Measurements from ENCODE around the gene DOCK9.
A peak's percentile ranks its signal among the peaks of the same experiment; 100 is the strongest.
"Not testable (repeated sequence)": the region's sequence is repeated elsewhere in the genome, so short reads cannot be mapped to it uniquely, and the experiment has no call there.

Gene DOCK9

DNA sequence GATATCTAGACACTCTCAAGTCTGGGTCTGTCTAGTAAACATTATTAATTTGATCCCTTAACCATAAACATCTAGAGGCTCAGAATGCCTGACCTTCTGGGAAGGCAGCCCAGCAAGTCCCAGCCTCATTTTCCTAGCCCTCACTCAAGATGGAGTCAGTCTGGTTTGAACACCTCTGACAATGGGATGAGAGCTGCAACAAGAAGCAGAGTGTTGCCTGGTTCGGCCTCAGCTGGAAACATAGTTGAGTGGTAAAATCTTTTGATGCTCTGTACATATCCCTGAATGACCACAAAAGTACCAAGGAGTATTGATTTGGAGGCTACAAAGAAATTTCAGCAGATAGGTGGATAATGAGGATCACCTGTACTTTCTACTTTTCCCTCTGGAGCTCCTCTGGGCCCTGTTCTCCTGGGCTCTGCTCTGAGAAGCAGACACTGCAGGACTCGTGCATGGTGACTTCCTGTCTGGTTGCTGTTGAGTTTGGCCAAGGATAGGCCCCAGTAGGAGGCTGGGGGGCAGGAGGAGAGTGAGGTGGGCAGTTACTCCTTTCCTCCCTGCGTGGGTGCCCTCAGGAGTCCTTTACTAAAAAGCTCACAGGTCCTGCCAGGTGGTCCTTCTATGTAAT lies 157.0 kb downstream of the DOCK9 start:
- Mint-ChIP-seq H3K27ac (no peak overlapping the region), H3K27me3 (no peaks in the 10 kb centered on the region), H3K9me3 (no peaks in the 10 kb centered on the region), H3K36me3 (peaks cover 20% of the 10 kb centered on the region), H3K4me1 (peaks cover 6% of the 10 kb centered on the region), H3K4me3 (no peak overlapping the region)

GRCh38 chr13:98820300-98820699 lies 157.6 kb downstream of the DOCK9 start:
- no peaks in the 10 kb centered on the region for H3K9me3 Mint-ChIP-seq
- H3K27me3 Mint-ChIP-seq: no peaks in the 10 kb centered on the region
- H3K36me3 Mint-ChIP-seq: peaks cover 17% of the 10 kb centered on the region
- H3K27ac Mint-ChIP-seq: no peak overlapping the region
- no peak overlapping the region for H3K4me3 Mint-ChIP-seq
- peaks cover 3% of the 10 kb centered on the region for H3K4me1 Mint-ChIP-seq

- peaks cover 17% of the 10 kb centered on the region for H3K36me3 Mint-ChIP-seq
- H3K27me3 Mint-ChIP-seq: no peaks in the 10 kb centered on the region
- no peak overlapping the region for H3K4me3 Mint-ChIP-seq
- H3K9me3 Mint-ChIP-seq: no peaks in the 10 kb centered on the region
- H3K4me1 Mint-ChIP-seq: peaks cover 3% of the 10 kb centered on the region
- no peak overlapping the region for H3K27ac Mint-ChIP-seq
These were observed 158.4 kb downstream of the DOCK9 start for GRCh38 chr13:98819382-98820010.

GRCh38 chr13:98816406-98816805 lies 161.5 kb downstream of the DOCK9 start:
- no peaks in the 10 kb centered on the region for H3K4me1 Mint-ChIP-seq
- no peaks in the 10 kb centered on the region for H3K9me3 Mint-ChIP-seq
- peaks cover 10% of the 10 kb centered on the region for H3K36me3 Mint-ChIP-seq
- H3K4me3 Mint-ChIP-seq: no peak overlapping the region
- H3K27me3 Mint-ChIP-seq: no peaks in the 10 kb centered on the region
- peak overlapping the region; percentile 62 for H3K27ac Mint-ChIP-seq

GRCh38 chr13:98813993-98814392 lies 163.9 kb downstream of the DOCK9 start:
- H3K27me3 Mint-ChIP-seq: no peaks in the 10 kb centered on the region
- peaks cover 16% of the 10 kb centered on the region for H3K36me3 Mint-ChIP-seq
- H3K27ac Mint-ChIP-seq: no peak overlapping the region
- no peaks in the 10 kb centered on the region for H3K4me1 Mint-ChIP-seq
- no peaks in the 10 kb centered on the region for H3K9me3 Mint-ChIP-seq
- H3K4me3 Mint-ChIP-seq: no peak overlapping the region

DNA sequence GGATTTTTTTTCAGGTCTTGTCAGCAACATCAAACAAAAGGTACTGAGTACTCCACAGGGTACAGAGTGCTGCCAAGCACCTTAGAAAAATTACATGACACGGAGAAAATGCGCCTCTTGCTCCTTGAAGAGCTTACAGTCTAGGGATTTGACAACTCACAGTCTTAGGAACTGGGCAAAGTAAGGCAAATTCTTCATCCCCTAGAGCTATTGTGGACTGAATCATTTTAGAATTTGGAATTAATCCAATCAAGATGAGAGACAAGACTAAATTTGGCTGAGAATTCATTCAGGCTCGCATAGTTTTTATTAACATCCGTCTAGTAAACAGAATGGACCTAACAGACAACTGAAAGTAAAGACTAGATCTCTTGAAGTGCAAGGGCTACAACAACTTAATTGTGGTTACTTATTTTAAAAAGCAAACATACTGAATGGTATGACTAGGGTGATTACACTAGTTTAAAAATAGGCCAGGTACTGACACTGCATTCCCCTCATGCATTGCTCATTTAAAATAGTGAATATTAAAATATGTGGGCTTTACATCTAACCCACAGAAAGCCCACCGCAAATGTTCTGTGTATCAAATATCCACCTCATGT lies 165.6 kb downstream of the DOCK9 start:
- H3K27ac Mint-ChIP-seq, H3K9me3 Mint-ChIP-seq, H3K4me1 Mint-ChIP-seq, H3K27me3 Mint-ChIP-seq, H3K4me3 Mint-ChIP-seq: not testable (repeated sequence)
- H3K36me3 Mint-ChIP-seq: peaks cover 21% of the 10 kb centered on the region

DNA sequence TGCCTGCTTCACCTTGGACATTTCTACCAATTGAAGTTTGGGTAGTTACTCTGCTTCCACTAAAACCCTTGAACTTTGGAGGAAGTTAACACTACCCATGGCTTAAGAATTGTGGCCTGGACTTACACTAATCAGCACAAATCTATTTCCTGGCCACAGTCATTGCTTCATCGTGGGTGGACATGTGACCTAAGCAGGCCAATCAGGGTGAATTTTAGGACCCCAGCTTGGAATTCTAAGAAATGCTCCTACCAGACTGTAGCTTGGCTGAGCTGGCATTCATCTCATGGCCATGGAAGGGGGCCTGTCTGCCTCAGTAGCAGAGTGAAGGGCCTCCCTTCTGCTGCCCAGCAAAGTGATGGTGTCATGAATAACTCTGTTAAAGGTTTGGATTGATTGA lies 167.1 kb downstream of the DOCK9 start:
- H3K4me3 Mint-ChIP-seq: no peak overlapping the region
- H3K4me1 Mint-ChIP-seq: no peaks in the 10 kb centered on the region
- no peak overlapping the region for H3K27ac Mint-ChIP-seq
- H3K9me3 Mint-ChIP-seq: no peaks in the 10 kb centered on the region
- peaks cover 12% of the 10 kb centered on the region for H3K36me3 Mint-ChIP-seq
- H3K27me3 Mint-ChIP-seq: no peaks in the 10 kb centered on the region

GRCh38 chr13:98809345-98809777 lies 168.5 kb downstream of the DOCK9 start:
- Mint-ChIP-seq H3K27ac (no peak overlapping the region), H3K27me3 (no peaks in the 10 kb centered on the region), H3K36me3 (peaks cover 12% of the 10 kb centered on the region), H3K4me3 (no peak overlapping the region), H3K4me1 (no peaks in the 10 kb centered on the region), H3K9me3 (no peaks in the 10 kb centered on the region)

- Mint-ChIP-seq H3K27ac (no peak overlapping the region), H3K9me3 (no peaks in the 10 kb centered on the region), H3K4me3 (no peak overlapping the region), H3K4me1 (no peaks in the 10 kb centered on the region), H3K27me3 (no peaks in the 10 kb centered on the region), H3K36me3 (peaks cover 17% of the 10 kb centered on the region)
These were observed 170.1 kb downstream of the DOCK9 start for GRCh38 chr13:98807774-98808173.

DNA sequence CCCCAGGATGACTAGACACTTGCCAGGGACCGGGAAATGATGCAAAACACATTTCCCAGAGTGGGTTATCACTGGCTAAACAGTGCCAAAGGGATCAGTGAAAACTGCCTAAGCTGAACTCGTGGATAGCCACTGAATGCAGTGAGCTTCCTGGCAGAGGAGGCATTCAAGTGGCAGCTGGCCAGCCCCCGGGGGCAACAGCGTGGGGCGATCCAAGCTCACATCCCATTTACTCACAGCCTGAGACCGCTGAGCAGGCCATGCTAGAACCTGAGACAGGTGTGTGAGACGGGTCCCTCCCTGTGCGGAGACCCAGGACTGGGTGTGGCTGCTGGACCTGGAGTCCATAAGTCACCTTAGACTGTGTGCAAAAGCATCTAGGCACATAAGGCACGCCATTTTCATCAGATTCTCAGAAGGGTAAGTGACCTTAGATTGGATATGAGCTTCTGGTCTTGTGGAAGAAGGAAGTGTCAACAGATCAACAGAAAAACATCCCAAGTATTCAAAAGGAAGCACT lies 173.5 kb downstream of the DOCK9 start:
- Mint-ChIP-seq H3K27ac (no peak overlapping the region), H3K27me3 (no peaks in the 10 kb centered on the region), H3K36me3 (peaks cover 13% of the 10 kb centered on the region), H3K4me1 (no peaks in the 10 kb centered on the region), H3K4me3 (no peak overlapping the region), H3K9me3 (no peaks in the 10 kb centered on the region)

- peaks cover 14% of the 10 kb centered on the region for H3K36me3 Mint-ChIP-seq
- no peaks in the 10 kb centered on the region for H3K4me1 Mint-ChIP-seq
These were observed 173.9 kb downstream of the DOCK9 start for GRCh38 chr13:98803921-98804320.

DNA sequence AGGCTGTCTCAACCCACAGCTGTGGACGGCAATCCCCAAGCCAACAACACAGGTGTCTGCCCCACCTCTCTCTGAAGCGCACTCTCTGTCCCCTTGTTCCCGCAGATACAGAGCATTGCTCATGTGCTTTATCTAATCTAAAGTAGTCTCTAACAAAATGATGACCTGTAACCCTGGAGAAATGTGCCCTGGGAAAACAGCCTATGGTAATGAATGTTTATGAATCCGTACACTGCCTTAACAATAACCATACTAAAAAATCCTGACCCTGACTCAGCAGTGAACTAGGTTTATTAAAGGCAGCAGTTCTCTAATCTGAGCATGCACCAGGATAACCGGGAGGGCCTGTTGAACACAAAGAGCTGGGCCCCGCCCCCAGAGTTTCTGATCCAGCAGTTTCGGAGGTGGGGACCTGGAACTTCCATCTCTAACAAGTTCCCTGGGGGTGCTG lies 174.7 kb downstream of the DOCK9 start:
- H3K27me3 Mint-ChIP-seq: no peaks in the 10 kb centered on the region
- H3K27ac Mint-ChIP-seq: no peak overlapping the region
- H3K4me1 Mint-ChIP-seq: no peaks in the 10 kb centered on the region
- H3K4me3 Mint-ChIP-seq: no peak overlapping the region
- no peaks in the 10 kb centered on the region for H3K9me3 Mint-ChIP-seq
- peaks cover 16% of the 10 kb centered on the region for H3K36me3 Mint-ChIP-seq

More at GRCh38 chr13:98803921-98804320, 173.9 kb downstream of the DOCK9 start:
- Mint-ChIP-seq H3K4me3 (no peak overlapping the region), H3K9me3 (no peaks in the 10 kb centered on the region), H3K27ac (no peak overlapping the region), H3K27me3 (no peaks in the 10 kb centered on the region)

- no peak overlapping the region for H3K27ac Mint-ChIP-seq
- no peak overlapping the region for H3K4me3 Mint-ChIP-seq
- peaks cover 18% of the 10 kb centered on the region for H3K36me3 Mint-ChIP-seq
- H3K27me3 Mint-ChIP-seq: no peaks in the 10 kb centered on the region
- no peaks in the 10 kb centered on the region for H3K4me1 Mint-ChIP-seq
- H3K9me3 Mint-ChIP-seq: no peaks in the 10 kb centered on the region
These were observed 175.3 kb downstream of the DOCK9 start for GRCh38 chr13:98802559-98802958.

DNA sequence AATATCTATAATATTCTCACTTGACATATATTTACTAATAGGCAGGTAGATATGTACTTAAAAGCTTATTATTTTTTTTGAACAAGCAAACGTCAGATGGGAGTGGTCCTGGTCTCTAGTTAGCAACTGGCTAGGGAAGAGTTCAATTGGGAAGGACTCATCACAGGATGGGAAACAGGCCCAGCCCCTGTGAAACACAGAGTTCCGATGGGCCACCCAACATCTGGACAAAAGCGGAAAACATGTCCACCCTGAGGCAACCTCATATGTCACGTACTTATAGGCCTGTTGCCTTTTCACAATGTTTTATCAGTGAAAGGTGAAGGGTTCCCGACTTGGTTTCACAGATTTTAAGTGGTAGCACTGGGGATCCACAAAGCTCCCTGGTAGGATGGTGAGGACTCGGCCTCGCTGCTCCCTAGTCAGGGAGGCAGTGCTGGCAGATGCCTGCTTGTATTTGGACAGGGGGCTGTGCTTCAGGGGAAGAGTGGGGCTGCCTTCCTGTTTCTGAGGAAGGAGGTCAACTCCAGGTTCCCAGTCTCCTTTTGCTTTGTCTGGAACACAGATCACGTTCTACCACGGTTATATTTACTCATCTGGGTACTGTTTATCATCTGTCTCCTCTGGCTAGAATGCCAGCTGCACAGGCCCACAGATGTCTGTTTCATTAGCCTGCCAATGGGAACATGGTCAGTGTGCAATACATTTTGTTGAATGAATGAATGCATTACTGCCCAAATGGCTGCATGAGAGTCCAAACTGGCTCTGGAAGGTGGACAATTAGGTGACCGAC lies 176.0 kb downstream of the DOCK9 start:
- Mint-ChIP-seq H3K27ac (peak overlapping the region; percentile 55), H3K27me3 (no peaks in the 10 kb centered on the region), H3K4me3 (no peak overlapping the region), H3K4me1 (no peaks in the 10 kb centered on the region), H3K36me3 (peaks cover 22% of the 10 kb centered on the region), H3K9me3 (no peaks in the 10 kb centered on the region)

GRCh38 chr13:98800078-98800477 lies 177.8 kb downstream of the DOCK9 start:
- Mint-ChIP-seq H3K27ac (no peak overlapping the region), H3K9me3 (no peaks in the 10 kb centered on the region), H3K27me3 (no peaks in the 10 kb centered on the region), H3K4me3 (no peak overlapping the region), H3K4me1 (no peaks in the 10 kb centered on the region), H3K36me3 (peaks cover 35% of the 10 kb centered on the region)
